ENCODE measurements around the gene PPFIBP2. TPM values are rescaled to one million over a fixed set of nuclear protein-coding genes. Genes with fewer than 3 reads are reported as not detected.

The PPFIBP2 gene
- total RNA-seq, 4 donors from 2014 or later: 68.2 to 139 (median 76.2) TPM

DNA sequence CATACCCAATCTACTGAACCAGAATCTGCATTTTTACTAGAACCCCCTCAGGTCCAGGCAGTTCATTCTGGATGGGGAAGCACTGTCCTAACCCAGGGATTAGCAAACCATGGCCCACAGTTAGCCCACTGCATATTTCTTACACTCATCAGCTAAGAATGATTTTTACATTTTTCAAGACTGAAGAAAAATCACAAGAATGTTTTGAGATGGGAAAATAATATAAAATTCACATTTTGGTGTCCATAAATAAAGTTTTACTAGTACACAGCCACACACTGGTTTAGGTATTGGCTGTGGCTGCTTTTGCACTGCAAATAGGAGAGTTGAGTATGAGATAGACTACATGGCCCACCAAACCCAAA, 59.4 kb downstream of the PPFIBP2 start:
- DNase-seq (ENCODE audit: low spot score in 2 of 2): no peak
- Histone ChIP-seq H3K27ac (no peak overlapping the region), H3K9me3 (no peaks in the 10 kb centered on the region), H3K4me3 (no peak overlapping the region), H3K4me1 (peaks cover 87% of the 10 kb centered on the region), H3K36me3 (peaks cover 2% of the 10 kb centered on the region), H3K27me3 (no peaks in the 10 kb centered on the region)
- no peak for TF ChIP-seq POLR2A (IDR thresholded peaks at IDR 0.05)
- no peak for TF ChIP-seq EP300 (IDR thresholded peaks at IDR 0.05)
- TF ChIP-seq, protein P1, sequence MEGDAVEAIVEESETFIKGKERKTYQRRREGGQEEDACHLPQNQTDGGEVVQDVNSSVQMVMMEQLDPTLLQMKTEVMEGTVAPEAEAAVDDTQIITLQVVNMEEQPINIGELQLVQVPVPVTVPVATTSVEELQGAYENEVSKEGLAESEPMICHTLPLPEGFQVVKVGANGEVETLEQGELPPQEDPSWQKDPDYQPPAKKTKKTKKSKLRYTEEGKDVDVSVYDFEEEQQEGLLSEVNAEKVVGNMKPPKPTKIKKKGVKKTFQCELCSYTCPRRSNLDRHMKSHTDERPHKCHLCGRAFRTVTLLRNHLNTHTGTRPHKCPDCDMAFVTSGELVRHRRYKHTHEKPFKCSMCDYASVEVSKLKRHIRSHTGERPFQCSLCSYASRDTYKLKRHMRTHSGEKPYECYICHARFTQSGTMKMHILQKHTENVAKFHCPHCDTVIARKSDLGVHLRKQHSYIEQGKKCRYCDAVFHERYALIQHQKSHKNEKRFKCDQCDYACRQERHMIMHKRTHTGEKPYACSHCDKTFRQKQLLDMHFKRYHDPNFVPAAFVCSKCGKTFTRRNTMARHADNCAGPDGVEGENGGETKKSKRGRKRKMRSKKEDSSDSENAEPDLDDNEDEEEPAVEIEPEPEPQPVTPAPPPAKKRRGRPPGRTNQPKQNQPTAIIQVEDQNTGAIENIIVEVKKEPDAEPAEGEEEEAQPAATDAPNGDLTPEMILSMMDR (IDR thresholded peaks at IDR 0.05): no peak
- no peak for TF ChIP-seq POLR2AphosphoS5 (IDR thresholded peaks at IDR 0.05)

GRCh38 chr11:7573558-7574296, 59.9 kb downstream of the PPFIBP2 start:
- WGBS: 79% methylated on average over 9 of the region's 9 CpGs
- Histone ChIP-seq H3K4me3 (no peak overlapping the region), H3K27ac (no peak overlapping the region), H3K27me3 (no peaks in the 10 kb centered on the region), H3K36me3 (no peaks in the 10 kb centered on the region), H3K9me3 (no peaks in the 10 kb centered on the region), H3K4me1 (peaks cover 88% of the 10 kb centered on the region)
- no peak for DNase-seq (ENCODE audit: low spot score in 2 of 2)
- TF ChIP-seq POLR2AphosphoS5 (IDR thresholded peaks at IDR 0.05) (no peak), EP300 (IDR thresholded peaks at IDR 0.05) (no peak), POLR2A (IDR thresholded peaks at IDR 0.05) (no peak)
- TF ChIP-seq, protein P1 (IDR thresholded peaks at IDR 0.05): no peak

DNA sequence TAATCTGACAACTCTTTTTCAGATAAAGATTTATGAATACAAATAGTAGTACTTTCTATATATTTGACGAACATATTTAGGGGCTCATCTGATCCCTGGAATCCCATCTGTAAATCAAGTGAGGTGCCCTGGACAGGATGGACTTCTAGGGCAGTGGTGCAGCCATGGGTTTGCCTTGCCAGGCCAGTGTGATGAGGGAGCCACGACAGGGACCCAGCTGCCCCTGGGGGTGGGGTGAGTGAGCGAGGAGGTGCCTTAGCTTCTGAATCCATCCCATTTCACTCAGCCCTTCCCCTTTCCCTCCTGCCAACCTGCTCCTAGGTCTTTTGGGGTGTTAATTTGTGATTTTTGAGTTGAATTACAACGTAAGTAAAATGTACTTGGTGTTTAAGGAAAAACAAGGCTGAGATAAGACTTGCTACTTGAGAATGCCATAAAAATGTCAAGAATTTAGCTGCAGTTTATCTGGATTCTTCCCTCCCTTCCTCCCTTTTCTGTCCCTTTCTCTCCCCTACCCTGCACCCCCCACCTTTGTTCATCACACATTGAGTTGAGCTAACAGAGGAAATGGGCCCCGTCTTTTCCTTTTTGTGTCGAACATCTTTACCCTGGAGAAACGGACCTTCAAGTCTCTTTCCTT, 60.8 kb downstream of the PPFIBP2 start:
- 81% methylated on average over 7 of the region's 7 CpGs for WGBS
- no peak for DNase-seq (ENCODE audit: low spot score in 2 of 2)
- no peaks in the 10 kb centered on the region for H3K27me3 ChIP-seq
- no peak overlapping the region for H3K4me3 ChIP-seq
- no peaks in the 10 kb centered on the region for H3K9me3 ChIP-seq
- peaks cover 87% of the 10 kb centered on the region for H3K4me1 ChIP-seq
- no peaks in the 10 kb centered on the region for H3K36me3 ChIP-seq
- no peak for TF ChIP-seq POLR2A (IDR thresholded peaks at IDR 0.05)
- TF ChIP-seq EP300 (IDR thresholded peaks at IDR 0.05): no peak
- TF ChIP-seq, protein P1 (IDR thresholded peaks at IDR 0.05): no peak
- no peak for TF ChIP-seq POLR2AphosphoS5 (IDR thresholded peaks at IDR 0.05)
- H3K27ac ChIP-seq: no peak overlapping the region

GRCh38 chr11:7575841-7576725, 62.3 kb downstream of the PPFIBP2 start:
- peak overlapping the region; percentile 30 for H3K4me3 ChIP-seq
- no peaks in the 10 kb centered on the region for H3K36me3 ChIP-seq
- 10% methylated on average over 10 of the region's 11 CpGs for WGBS
- peak overlapping the region; percentile 90 for H3K27ac ChIP-seq
- peaks cover 87% of the 10 kb centered on the region for H3K4me1 ChIP-seq
- no peak for DNase-seq (ENCODE audit: low spot score in 2 of 2)
- TF ChIP-seq POLR2AphosphoS5 (IDR thresholded peaks at IDR 0.05) (no peak), POLR2A (IDR thresholded peaks at IDR 0.05) (no peak), EP300 (IDR thresholded peaks at IDR 0.05) (no peak)
- TF ChIP-seq, protein P1 (IDR thresholded peaks at IDR 0.05): no peak
- no peaks in the 10 kb centered on the region for H3K27me3 ChIP-seq
- H3K9me3 ChIP-seq: no peaks in the 10 kb centered on the region
